Measurements from ENCODE around the gene LDHAL6A.

LDHAL6A gene

DNA sequence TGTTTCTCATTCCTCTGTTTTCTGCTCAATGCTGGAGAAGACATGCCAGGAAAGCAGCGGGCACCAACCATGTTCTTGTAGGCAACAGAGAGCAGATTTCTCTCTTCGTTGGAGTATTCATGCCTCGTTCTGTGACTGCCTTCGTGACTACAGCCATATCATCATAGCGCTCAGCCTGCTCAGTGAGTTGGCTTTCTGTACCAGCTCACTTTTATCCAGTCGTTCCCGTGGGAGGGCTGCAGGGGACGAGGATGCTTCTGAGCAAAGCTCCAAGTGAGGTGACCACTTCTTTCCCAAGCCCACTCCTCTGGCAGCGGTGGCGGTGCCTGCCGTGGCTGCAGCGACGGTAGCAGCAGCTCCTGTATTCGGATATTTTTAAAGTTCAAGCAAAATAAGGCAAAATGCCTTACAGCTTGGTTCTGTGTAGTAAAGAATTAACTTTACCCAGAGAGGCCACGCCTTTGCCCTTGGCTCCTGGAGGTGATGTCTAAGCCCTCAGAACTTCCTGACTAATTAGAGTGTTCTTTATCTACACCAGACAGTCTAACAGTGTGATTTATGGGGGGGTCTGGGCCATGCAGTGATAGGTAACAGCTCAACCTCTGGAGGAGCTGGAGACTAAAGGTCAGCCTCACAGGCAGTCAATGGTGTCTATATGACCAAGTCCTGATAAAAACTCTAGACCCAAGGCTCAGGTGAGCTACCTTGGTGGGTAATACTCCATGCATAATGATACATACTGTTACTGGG, 35.3 kb downstream of the LDHAL6A start:
- no peak for DNase-seq (ENCODE audit: low read depth)

DNA sequence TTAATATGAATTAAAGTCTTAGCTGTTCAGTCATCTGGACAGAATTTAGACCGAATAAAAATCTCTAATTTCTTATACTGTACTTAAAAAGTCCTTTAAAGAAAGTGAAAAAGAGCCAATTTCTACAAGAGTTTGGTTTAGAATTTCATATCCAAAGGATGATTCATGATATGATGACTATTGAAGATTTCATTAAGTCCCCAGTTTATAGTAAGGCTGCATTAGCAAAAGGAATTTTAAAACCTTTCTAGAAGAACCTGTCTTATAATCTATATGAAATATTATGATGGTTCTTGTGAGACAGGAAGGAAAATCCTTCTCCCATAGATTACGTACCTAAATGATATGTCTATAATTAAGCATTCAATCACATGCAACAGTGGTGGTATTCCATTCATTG, 36.3 kb downstream of the LDHAL6A start:
- no peak for DNase-seq (ENCODE audit: low read depth)

GRCh38 chr11:18492888-18493287, 37.2 kb downstream of the LDHAL6A start:
- DNase-seq (ENCODE audit: low read depth) = no peak

DNA sequence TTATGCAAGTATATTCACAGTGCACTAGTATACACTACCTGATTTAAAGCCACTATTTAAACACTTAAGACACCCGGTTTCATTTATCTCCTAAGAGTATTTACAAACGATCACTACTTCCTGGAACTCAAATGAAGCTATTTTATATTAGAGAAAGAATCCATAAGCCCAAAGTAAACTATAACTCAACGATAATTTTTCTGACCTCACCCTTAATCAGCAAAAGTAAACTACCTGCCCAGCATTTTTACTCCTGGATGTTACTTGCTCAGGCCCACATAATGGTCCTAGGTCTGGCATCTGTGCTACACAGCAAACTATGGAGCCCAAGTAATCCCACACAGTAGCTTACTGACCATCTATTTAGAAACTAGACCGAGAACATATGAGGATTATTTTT, 37.7 kb downstream of the LDHAL6A start:
- no peak for DNase-seq (ENCODE audit: low read depth)

- DNase-seq (ENCODE audit: low read depth) = no peak
Observed at GRCh38 chr11:18495271-18495670, 39.6 kb downstream of the LDHAL6A start.

GRCh38 chr11:18495703-18496102, 40.0 kb downstream of the LDHAL6A start:
- no peak for DNase-seq (ENCODE audit: low read depth)

- DNase-seq (ENCODE audit: low read depth) = no peak
Observed at GRCh38 chr11:18498039-18498438, 42.4 kb downstream of the LDHAL6A start.

DNA sequence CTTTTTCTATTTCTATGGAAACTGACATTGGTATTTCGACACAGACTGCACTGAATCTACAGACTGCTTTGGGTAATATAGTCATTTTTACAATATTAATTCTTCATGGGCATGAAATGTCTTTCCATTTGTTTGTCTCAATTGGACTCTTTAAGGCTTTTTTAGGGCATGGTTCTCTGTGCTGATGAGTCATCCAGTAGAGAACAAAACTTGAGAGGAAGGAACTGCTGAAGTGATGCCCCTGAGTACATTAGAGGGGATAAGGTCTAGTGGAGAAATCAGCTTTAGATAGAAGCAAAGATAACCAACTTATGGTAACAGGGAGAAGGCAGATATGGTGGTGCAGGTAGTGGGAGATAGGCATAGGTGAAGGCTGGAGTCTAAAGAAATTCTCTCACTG, 46.0 kb downstream of the LDHAL6A start:
- no peak for DNase-seq (ENCODE audit: low read depth)

GRCh38 chr11:18502352-18502751, 46.7 kb downstream of the LDHAL6A start:
- DNase-seq (ENCODE audit: low read depth) = no peak

DNA sequence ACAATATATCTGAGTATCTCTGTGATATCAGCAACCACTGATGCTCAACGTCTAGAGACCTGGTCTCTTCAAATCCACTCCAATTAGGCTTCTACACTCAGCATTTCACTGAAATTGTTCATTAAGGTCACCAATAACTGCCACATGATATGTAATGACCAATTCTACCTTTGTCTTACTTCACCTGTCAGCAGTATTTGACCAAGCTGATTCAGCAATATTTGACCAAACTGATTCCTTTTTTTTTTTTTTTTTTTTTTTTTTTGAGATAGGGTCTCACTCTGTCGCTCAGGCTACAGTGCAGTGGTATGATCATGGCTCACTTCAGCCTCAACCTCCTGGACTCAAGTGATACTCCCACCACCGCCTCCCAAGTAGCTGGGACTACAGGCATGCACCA, 65.5 kb downstream of the LDHAL6A start:
- no peak for DNase-seq (ENCODE audit: low read depth)

DNA sequence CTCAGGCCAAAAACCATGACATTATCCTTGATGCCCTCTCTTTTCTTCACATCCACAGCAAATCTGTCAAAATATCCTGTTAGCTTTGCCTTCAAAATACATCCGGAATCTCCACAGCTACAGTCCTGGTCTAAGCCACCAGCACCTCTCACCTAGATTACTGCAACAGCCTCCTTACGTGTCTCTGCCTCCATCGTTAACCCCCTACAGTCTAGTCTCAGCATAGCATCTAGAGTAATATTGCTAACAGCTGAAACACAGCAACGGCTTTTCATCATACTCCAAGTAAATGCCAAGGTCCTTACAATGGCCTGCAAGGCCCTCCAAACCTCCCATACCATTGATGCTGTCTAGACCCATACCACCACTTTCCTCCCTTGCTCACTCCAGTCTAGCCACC, 66.7 kb downstream of the LDHAL6A start:
- no peak for DNase-seq (ENCODE audit: low read depth)

DNA sequence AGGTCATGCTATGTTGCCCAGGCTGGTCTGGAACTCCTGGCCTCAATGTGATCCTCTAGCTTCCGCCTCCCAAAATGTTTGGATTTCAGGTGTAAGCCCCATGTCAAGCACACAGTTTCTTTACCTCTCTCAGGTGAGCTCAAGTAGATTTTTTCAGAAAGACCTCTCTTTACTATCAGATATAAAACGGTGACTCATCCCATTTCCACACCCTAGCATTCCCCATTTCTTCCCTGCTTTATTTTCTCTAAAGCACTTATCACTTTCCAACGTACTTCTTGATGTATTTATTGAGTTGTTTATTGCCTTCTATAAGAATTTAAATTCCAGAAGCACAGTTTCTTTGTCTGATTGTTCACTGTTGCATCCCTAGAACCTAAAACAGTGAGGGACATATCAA, 67.4 kb downstream of the LDHAL6A start:
- no peak for DNase-seq (ENCODE audit: low read depth)

DNA sequence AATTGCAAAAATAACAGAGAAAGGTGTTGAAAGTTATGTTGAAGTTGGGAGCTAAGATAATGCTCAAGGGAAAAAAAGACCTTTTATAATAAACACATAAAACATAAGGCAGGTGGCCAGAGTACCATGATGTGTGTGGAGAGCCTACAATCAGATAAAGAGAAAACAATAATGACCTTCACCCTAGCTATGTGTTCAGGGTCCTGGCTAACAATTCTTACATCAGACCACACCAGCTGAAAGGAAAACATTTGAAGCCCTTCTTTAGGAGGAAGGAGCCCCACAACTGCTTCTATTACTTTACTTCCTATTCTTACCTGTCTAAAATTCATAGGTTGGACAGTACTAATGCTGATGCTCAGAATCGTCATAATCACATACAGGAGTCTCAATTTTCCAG, 68.6 kb downstream of the LDHAL6A start:
- DNase-seq (ENCODE audit: low read depth) = no peak

DNA sequence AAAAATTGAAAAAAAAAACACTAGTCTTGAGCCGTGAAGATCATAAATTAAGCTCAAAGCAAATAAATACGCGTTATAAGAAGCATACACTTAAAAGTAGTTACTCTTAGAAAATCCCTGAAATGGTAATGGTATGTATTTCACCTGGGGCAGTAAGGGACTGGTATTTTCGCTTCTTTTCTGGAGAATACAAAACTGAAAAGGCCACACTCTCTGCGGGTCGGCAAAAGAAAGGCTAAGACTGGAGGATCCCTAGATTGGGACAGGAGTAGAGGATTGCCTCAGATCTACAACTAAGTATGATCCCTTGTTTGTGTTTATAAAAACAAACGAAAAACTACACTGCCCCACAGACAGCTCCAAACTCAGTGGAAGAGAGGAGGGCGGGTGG, 70.5 kb downstream of the LDHAL6A start:
- DNase-seq (ENCODE audit: low read depth) = no peak

- DNase-seq (ENCODE audit: low read depth) = peak; percentile 86
Observed at GRCh38 chr11:18526521-18527296, 71.1 kb downstream of the LDHAL6A start, which contains the start of gene TSG101. Gene TSG101, minus strand, starts transcription at chr11:18526942. Its CDS starts 126 bp downstream, at chr11:18526816.

DNA sequence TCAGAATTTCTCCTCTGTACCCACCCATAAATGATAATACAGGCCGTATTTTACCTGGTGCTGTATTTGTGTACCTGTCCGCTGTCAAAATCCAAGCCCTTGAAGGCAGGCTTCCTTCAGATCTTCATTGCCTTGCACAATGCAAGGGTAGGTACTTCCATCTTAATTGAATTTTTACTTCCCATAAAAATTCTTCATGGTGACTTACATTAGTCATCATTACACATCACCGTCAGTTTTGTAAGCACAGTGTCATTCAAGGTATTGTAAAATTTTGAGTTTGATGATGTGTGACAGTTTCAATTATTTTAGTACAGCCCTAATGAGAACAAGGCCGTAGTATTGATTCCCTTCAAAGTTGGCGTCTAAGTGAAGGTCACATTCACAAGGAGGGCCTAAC, 71.9 kb downstream of the LDHAL6A start:
- no peak for DNase-seq (ENCODE audit: low read depth)

Data from stimulated activated CD4-positive, alpha-beta T cell treated with anti-CD3 and anti-CD28 coated beads, Interleukin-2, amount 100 ng/mL, for 4 hours (primary cell).